Subcutaneous abdominal adipose tissue (tissue), 5 donors: ENCODE measurements around the gene ZNF136.
A peak's percentile ranks its signal among the peaks of the same experiment; 100 is the strongest.

Experiments used
- H3K27ac ChIP-seq: one replicate; pipeline ENCODE4 v1.7.0; 2013; ENCODE audit warnings: low read depth, mild to moderate bottlenecking, inconsistent platforms, low read length, moderate library complexity
- H3K27me3 ChIP-seq, 5 donors: one replicate each; pipeline ENCODE4 v1.7.0; 2013; ENCODE audit warnings: low read length in 5 of 5, inconsistent platforms in 1 of 5; ENCODE audit not compliant: control insufficient read depth in 5 of 5, insufficient read depth in 4 of 5
- H3K36me3 ChIP-seq, 5 donors: one replicate each; pipeline ENCODE4 v1.7.0; 2013; ENCODE audit warnings: low read length in 5 of 5; ENCODE audit not compliant: control insufficient read depth in 5 of 5, insufficient read depth in 5 of 5
- H3K4me1 ChIP-seq, 5 donors: one replicate each; pipeline ENCODE4 v1.7.0; 2013; ENCODE audit warnings: low read length in 5 of 5, mild to moderate bottlenecking in 3 of 5, moderate library complexity in 1 of 5; ENCODE audit not compliant: control insufficient read depth in 5 of 5, insufficient read depth in 5 of 5
- H3K4me3 ChIP-seq, 5 donors: one replicate each; pipeline ENCODE4 v1.7.0; 2013; ENCODE audit warnings: low read length in 5 of 5, low read depth in 1 of 5
- H3K9ac ChIP-seq, 5 donors: one replicate each; pipeline ENCODE4 v1.7.0; 2013; ENCODE audit warnings: low read length in 5 of 5, mild to moderate bottlenecking in 4 of 5, moderate library complexity in 3 of 5
- H3K9me3 ChIP-seq, 5 donors: one replicate each; pipeline ENCODE4 v1.7.0; 2013; ENCODE audit warnings: low read length in 5 of 5; ENCODE audit not compliant: control insufficient read depth in 5 of 5
- donor health status: healthy.
- donor health status: healthy.
- donor health status: healthy.
- donor health status: healthy.
- donor health status: healthy.

ZNF136 gene

GRCh38 chr19:12180377-12180776, 17.5 kb downstream of the ZNF136 start:
- no peak overlapping the region for H3K27ac ChIP-seq

DNA sequence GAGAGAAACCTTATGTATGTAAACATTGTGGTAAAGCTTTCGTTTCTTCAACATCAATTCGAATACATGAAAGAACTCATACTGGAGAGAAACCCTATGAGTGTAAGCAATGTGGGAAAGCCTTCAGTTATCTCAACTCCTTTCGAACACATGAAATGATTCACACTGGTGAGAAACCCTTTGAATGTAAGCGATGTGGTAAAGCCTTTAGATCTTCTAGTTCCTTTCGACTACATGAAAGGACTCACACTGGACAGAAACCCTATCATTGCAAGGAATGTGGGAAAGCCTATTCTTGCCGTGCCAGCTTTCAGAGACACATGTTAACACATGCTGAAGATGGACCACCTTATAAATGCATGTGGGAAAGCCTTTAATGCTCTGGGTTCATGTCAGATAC, 24.7 kb downstream of the ZNF136 start:
- Histone ChIP-seq H3K27me3 (peaks cover 0 to 3% (median 0%) of the 10 kb centered on the region in 5 donors), H3K9me3 (peaks cover 46 to 89% (median 75%) of the 10 kb centered on the region in 5 donors), H3K36me3 (peaks cover 43 to 67% (median 55%) of the 10 kb centered on the region in 5 donors), H3K9ac (no peak overlapping the region), H3K27ac (no peak overlapping the region), H3K4me1 (peaks cover 0 to 8% (median 0%) of the 10 kb centered on the region in 5 donors), H3K4me3 (peak overlapping the region in 4 of 5 donors; percentile 34 to 61 (median 50))

More at GRCh38 chr19:12180377-12180776, 17.5 kb downstream of the ZNF136 start:
- H3K4me3 ChIP-seq = no peak overlapping the region
- H3K27me3 ChIP-seq = no peaks in the 10 kb centered on the region
- H3K9me3 ChIP-seq = peaks cover under 1 to 36% (median 25%) of the 10 kb centered on the region in 5 donors
- no peak overlapping the region for H3K9ac ChIP-seq
- H3K36me3 ChIP-seq = peaks cover 3 to 20% (median 10%) of the 10 kb centered on the region in 5 donors
- no peaks in the 10 kb centered on the region for H3K4me1 ChIP-seq

DNA sequence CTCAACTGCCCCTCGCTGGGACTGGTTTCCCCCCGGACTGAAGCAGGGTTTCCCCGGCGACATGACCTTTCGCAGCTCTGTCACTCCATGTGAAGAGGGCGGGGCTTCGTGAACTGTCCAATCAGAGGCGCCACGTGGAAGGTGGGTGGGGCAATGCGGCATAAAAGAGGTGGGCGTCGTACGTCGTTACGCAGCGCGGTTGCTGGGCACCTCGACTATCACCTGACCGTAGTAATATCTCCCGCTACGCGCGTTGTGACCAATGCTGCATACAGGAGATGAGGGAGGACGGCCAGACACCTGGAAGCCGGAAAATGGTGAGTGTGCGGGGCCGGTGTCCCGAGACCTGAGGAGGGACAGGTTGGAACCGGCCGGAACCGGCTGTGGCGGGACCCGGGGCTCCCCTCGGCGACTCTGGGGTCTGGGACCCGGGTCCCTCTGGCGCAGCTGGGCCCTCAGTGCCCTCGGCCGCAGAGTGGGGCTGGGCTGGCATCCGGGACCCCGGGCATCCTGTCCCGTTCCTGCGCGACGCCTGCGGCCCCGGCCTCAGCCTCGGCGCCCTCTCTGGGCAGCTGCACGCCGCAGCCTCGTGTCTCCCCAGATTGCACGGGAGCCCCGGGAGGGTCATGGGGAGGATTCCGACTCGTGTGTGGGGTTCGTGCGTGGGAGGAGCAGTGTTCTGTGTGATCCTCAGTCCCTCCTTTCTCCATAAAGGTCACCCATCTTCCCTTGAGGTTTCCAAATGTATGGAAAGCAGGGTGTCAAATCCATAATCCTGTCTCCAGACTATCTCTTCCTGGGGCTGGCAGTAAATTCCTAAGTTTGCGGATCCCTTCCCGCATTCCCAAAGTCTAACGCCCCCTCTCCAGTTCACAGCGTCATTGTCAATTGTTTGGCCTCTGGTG, 32.2 kb downstream of the ZNF136 start:
- H3K4me1 ChIP-seq = peaks cover 2 to 17% (median 11%) of the 10 kb centered on the region in 5 donors
- peak overlapping the region; percentile 64 to 78 (median 72) for H3K4me3 ChIP-seq
- H3K27me3 ChIP-seq = no peaks in the 10 kb centered on the region
- H3K9me3 ChIP-seq = peaks cover 10 to 61% (median 35%) of the 10 kb centered on the region in 5 donors
- peak overlapping the region; percentile 32 for H3K27ac ChIP-seq
- H3K9ac ChIP-seq = peak overlapping the region in 3 of 5 donors; percentile 26 to 56 (median 51)
- peaks cover 5 to 14% (median 9%) of the 10 kb centered on the region in 5 donors for H3K36me3 ChIP-seq

- Histone ChIP-seq H3K36me3 (no peaks in the 10 kb centered on the region), H3K4me3 (no peak overlapping the region), H3K4me1 (peaks cover 2 to 17% (median 11%) of the 10 kb centered on the region in 5 donors), H3K27me3 (no peaks in the 10 kb centered on the region), H3K9ac (no peak overlapping the region), H3K27ac (no peak overlapping the region), H3K9me3 (peaks cover 6 to 51% (median 25%) of the 10 kb centered on the region in 5 donors)
These were observed 35.2 kb downstream of the ZNF136 start for GRCh38 chr19:12198136-12198535.

- Histone ChIP-seq H3K9me3 (peaks cover 6 to 39% (median 19%) of the 10 kb centered on the region in 5 donors), H3K36me3 (no peaks in the 10 kb centered on the region), H3K27ac (no peak overlapping the region), H3K4me3 (no peak overlapping the region), H3K9ac (no peak overlapping the region), H3K4me1 (peaks cover 0 to 10% (median 7%) of the 10 kb centered on the region in 5 donors), H3K27me3 (no peaks in the 10 kb centered on the region)
These were observed 37.0 kb downstream of the ZNF136 start for GRCh38 chr19:12199757-12200419.

GRCh38 chr19:12202250-12202649, 39.4 kb downstream of the ZNF136 start:
- Histone ChIP-seq H3K4me3 (peak overlapping the region in 1 of 5 donors; percentile 26), H3K9ac (no peak overlapping the region), H3K9me3 (peaks cover 6 to 38% (median 19%) of the 10 kb centered on the region in 5 donors), H3K36me3 (peaks cover 0 to 7% (median 0%) of the 10 kb centered on the region in 5 donors), H3K4me1 (no peaks in the 10 kb centered on the region), H3K27ac (no peak overlapping the region), H3K27me3 (no peaks in the 10 kb centered on the region)

GRCh38 chr19:12205296-12205695, 42.4 kb downstream of the ZNF136 start:
- Histone ChIP-seq H3K4me1 (no peaks in the 10 kb centered on the region), H3K36me3 (peaks cover 0 to 12% (median 2%) of the 10 kb centered on the region in 5 donors), H3K27me3 (no peaks in the 10 kb centered on the region), H3K9me3 (peaks cover 16 to 51% (median 37%) of the 10 kb centered on the region in 5 donors), H3K27ac (no peak overlapping the region), H3K4me3 (no peak overlapping the region), H3K9ac (no peak overlapping the region)

DNA sequence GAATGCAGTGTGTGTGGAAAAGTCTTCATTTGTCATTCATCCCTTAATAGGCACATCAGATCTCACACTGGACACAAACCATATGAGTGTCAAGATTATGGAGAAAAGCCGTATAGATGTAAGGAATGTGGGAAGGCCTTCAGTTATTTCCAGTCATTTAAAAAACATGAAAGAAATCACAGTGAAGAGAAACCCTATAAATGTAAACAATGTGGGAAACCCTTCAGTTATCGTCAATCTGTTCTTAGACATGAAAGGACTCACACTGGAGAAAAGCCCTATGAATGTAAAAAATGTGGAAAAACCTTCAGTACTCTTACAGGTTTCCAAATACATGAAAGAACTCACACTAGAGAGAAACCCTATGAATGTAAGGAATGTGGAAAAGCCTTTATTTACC, 45.3 kb downstream of the ZNF136 start:
- Histone ChIP-seq H3K36me3 (peaks cover 0 to 12% (median 2%) of the 10 kb centered on the region in 5 donors), H3K9me3 (peaks cover 16 to 55% (median 42%) of the 10 kb centered on the region in 5 donors)

DNA sequence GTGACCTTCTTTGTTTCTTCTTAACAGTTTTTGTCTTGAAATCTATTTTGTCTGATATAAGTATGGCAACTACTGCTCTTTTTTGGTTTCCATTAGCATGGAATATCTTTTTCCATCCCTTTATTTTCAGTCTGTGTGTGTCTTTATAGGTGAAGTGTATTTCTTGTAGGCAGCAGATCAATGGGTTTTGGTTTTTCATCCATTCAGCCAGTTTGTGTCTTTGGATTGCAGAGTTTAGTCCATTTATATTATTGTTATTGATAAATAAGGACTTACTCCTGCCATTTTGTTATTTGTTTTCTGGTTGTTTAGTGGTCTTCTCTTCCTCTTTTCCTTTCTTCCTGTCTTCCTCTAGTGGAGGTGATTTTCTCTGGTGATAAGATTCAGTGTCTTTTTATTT, 54.4 kb downstream of the ZNF136 start:
- H3K36me3 ChIP-seq = peaks cover 0 to 2% (median 0%) of the 10 kb centered on the region in 5 donors
- no peak overlapping the region for H3K9ac ChIP-seq
- H3K4me3 ChIP-seq = no peak overlapping the region
- H3K27ac ChIP-seq = no peak overlapping the region
- peaks cover 0 to 50% (median 32%) of the 10 kb centered on the region in 5 donors for H3K9me3 ChIP-seq
- no peaks in the 10 kb centered on the region for H3K4me1 ChIP-seq
- no peaks in the 10 kb centered on the region for H3K27me3 ChIP-seq

More for the DNA sequence above, 45.3 kb downstream of the ZNF136 start:
- Histone ChIP-seq H3K4me1 (no peaks in the 10 kb centered on the region), H3K27me3 (no peaks in the 10 kb centered on the region), H3K4me3 (peak overlapping the region in 1 of 5 donors; percentile 23), H3K27ac (no peak overlapping the region), H3K9ac (no peak overlapping the region)
